Stimulated activated CD8-positive, alpha-beta memory T cell treated with anti-CD3 and anti-CD28 coated beads, Interleukin-7, amount 100 ng/mL, for 48 hours (primary cell): Measurements from ENCODE around the gene GNMT.

ENCODE experiments used
- DNase-seq, 2 donors: peaks; one replicate each; pipeline ENCODE4 v3.0.0-alpha.2; 2020; ENCODE audit warnings: low read depth in 1 of 2; ENCODE audit errors: extremely low read depth in 1 of 2

Gene GNMT

GRCh38 chr6:42960243-42961019, at the start of gene GNMT:
GNMT (plus strand) TSS chr6:42960754; CDS start chr6:42960768, 14 bp downstream.
- DNase-seq = no peak

DNA sequence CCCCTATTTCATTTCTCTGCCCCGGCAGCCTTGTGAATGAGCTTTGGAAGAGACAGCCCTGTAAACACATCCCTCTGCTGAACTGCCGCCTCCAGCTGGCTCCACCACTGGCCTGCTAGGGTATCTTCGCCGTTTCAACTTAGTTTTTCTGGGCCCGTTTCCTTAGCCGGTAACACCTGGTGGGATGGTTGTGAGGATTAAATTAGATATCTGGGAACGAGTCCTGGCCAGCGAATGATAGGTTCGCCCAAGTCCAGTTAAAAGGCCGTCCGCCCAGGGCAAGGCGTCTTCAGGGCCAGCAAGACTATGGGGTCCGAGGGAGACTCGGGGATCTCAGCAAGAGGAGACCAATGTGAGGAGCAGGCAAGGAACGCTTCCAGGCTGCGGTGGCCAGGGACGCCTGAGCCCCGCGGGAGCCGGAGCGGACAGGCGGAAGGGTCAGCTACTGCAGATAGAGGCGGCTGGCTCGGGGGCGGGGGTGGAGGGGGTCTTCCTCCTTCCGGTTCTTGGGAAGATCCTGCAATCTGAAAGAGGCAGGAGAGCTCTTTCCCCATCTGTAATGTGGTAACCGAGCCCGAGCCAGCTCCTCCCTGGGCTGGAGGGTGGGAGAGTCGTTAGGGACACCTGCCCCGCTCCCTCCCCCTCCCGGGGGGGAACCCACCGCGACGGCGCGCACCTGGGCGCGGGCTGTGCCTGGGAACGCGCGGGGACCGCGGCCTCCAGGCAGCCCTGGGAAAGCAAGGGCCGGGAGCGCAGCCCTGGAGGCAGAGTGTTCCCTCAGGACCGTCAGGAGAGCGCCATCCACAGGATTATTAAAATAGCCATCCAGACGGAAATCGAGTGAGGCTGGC, 49.2 kb upstream of the GNMT start:
- DNase-seq = no peak

DNA sequence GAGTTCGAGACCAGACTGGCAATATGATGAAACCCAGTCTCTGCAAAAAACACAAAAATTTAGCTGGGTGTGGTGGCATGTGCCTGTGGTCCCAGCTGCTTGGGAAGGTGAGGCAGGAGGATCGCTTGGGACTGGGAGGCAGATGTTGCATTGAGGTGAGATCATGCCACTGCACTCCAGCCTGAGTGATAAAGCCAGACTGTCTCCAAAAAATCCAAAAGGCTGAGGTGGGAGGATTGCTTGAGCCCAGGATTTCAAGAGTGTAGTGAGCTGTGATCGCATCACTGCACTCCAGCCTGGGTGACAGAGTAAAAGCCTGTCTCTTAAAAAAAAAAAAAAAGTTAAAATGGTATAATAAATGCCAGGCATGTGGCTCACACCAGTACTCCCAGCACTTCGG, 46.0 kb upstream of the GNMT start:
- no peak for DNase-seq

GRCh38 chr6:42915732-42916131, 44.8 kb upstream of the GNMT start, which contains the start of gene PTCRA:
PTCRA (plus strand) TSS chr6:42916053; CDS start chr6:42916070, 17 bp downstream.
- no peak for DNase-seq

- no peak for DNase-seq
Observed at GRCh38 chr6:42916288-42916687, 44.3 kb upstream of the GNMT start.

- DNase-seq = no peak
Observed at GRCh38 chr6:42921801-42922200, 38.8 kb upstream of the GNMT start.

- DNase-seq = no peak
Observed at GRCh38 chr6:42923666-42924065, 36.9 kb upstream of the GNMT start.

DNA sequence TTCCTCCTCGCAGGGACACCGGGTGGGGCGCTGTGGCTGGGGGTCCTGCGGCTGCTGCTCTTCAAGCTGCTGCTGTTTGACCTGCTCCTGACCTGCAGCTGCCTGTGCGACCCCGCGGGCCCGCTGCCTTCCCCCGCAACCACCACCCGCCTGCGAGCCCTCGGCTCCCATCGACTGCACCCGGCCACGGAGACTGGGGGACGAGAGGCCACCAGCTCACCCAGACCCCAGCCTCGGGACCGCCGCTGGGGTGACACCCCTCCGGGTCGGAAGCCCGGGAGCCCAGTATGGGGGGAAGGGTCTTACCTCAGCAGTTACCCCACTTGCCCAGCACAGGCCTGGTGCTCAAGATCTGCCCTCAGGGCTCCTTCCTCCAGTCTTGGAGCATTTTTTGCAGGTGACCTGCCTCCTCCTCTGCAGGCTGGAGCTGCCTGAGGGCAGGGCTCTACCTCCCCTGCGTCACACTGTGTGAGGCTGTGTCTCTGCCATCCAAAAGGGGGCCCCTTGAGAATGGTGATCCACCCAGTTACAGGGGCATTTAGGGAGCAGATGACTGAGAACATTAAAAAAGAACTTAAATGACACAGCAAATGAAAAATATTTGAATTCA, 35.2 kb upstream of the GNMT start:
- DNase-seq = no peak

DNA sequence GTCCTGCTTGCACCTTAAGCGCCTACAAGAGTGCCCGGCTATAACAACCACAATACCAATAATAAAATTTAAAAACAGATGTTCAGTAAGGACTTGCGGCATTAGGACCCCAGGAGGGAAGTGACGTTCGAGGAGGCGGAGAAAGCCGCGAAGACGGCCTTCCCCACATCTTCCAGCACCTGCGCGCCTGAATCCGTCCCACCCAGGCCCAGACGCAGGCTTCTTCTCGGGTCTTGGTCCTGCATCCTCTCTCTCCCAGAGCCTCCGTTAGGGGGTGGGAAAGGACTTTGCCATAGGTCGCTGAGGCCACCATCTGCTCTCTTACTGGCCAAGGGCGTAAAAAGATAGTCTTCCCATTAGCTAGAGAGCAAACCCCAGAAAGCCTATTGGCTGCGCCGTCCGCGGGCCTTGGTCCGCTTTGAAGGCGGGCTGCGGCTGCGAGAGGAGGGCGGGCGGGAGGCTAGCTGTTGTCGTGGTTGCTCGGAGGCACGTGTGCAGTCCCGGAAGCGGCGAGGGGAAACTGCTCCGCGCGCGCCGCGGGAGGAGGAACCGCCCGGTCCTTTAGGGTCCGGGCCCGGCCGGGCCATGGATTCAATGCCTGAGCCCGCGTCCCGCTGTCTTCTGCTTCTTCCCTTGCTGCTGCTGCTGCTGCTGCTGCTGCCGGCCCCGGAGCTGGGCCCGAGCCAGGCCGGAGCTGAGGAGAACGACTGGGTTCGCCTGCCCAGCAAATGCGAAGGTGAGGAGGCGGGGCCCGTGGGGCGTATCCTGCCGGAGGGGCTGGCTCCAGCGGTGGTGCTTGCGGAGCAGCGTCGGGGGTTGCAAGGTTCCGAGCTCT, 31.4 kb upstream of the GNMT start, which contains the start of gene CNPY3:
TSS of gene CNPY3 (plus strand) at position 495 of the 835 bp plus-strand sequence. CDS start at position 586, 91 bp downstream.
- DNase-seq = peak; percentile 90 to 95

GRCh38 chr6:42929821-42930360, 30.7 kb upstream of the GNMT start:
- DNase-seq = peak; percentile 44 to 71

DNA sequence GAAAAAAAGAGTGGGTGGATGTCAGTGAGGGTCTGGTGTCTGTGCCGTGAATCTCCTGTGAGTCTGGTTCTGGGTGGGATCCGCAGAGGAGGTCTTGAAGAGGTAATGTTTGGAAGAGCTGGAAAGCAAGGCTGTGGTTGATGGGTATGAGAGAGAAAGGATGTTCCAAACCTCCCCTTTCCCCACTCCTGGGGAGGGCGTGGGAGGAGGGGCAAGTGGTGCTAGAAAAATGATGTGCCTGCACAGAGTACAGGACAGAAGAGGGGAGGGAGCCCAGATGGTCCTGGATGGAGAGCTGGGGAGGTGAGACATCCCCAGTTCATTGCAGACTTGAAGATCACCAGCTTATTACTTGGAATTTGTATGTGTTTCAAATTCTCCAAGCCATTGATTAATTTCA, 28.1 kb upstream of the GNMT start:
- DNase-seq = no peak

DNA sequence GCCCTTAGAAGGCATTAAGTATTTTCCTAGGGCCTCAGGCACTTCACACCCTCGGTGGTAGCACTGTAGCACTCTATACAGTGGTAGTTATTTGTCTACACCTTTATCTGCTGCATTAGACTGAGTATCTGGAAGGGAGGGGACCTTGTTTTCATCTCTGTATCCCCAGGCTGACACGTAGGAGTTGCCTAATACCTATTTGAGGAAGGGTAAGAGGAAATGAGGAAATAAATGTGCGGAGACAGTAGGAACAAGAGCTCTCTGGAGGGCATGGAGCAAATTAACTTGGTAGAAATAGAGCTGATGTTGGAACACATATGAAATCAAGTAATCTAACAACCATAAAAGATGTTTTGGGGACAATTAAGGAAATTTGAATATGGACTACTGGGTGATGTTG, 27.3 kb upstream of the GNMT start:
- no peak for DNase-seq

GRCh38 chr6:42935322-42935721, 25.2 kb upstream of the GNMT start:
- no peak for DNase-seq

- DNase-seq = no peak
Observed at GRCh38 chr6:42936398-42936797, 24.2 kb upstream of the GNMT start.

- no peak for DNase-seq
Observed at GRCh38 chr6:42937548-42938427, 22.8 kb upstream of the GNMT start.

DNA sequence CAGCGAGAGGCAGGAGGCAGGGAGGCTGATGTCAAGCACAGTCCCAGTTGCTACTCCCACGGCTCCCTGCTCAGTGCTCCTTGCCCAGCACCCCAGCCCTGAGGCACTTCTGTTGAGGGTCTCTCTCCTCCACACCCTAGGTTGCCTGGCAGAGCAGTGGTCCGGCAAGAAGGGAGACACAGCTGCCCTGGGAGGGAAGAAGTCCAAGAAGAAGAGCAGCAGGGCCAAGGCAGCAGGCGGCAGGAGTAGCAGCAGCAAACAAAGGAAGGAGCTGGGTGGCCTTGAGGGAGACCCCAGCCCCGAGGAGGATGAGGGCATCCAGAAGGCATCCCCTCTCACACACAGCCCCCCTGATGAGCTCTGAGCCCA, 22.1 kb upstream of the GNMT start:
- no peak for DNase-seq

GRCh38 chr6:42938987-42939809, 21.4 kb upstream of the GNMT start:
- no peak for DNase-seq

DNA sequence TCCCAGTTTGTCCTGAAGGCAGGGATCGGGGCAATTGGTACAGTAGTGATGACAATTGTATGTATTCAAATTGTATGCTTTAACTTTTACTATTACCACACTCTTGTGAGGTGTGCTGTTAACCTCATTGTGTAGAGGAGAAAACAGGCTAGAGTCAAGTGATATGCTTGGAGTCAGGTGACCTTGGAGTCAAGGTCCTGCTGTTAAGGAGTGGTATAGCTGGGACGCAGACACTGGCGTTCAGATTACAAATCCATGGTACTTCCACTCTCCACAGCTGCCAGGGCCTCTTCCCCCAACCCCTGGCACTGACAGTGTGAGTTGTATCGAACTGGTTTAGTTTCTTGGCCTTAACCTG, 20.8 kb upstream of the GNMT start:
- no peak for DNase-seq
